HEK293 (cell line): ENCODE results near the gene LRRC26.
A peak's percentile ranks its signal among the peaks of the same experiment; 100 is the strongest.

Source experiments
- CTCF ChIA-PET: fragments of 350-600 bp; formaldehyde crosslinking; extraction: SDS; loops from one replicate; lab custom pipeline; 2021; ENCODE audit warnings: antibody characterized with exemption; lab: Yijun Ruan, JAX
- POLR2A ChIA-PET: fragments of 300-600 bp; formaldehyde crosslinking; extraction: SDS; loops from one replicate; lab custom pipeline; 2020; ENCODE audit warnings: antibody characterized with exemption, inconsistent platforms; lab: Yijun Ruan, JAX
- H3K27ac ChIP-seq: fragments of 200-500 bp; sonication (Bioruptor generic); 2 replicates; pipeline ENCODE4 v1.5.1; 2014; ENCODE audit warnings: low read depth, low read length, control low read depth, inconsistent platforms; ENCODE audit errors: extremely low read depth
- H3K36me3 ChIP-seq, 2 experiments: fragments of 200-500 bp in 1 of 2; sonication (Bioruptor generic) in 1 of 2; 1 replicate in 1 of 2; 2 replicates in 1 of 2; pipeline ENCODE4 v1.5.1; 2014 to 2017; ENCODE audit warnings: inconsistent platforms in 2 of 2, low read length in 2 of 2; ENCODE audit not compliant: control insufficient read depth in 2 of 2, insufficient read depth in 1 of 2
- H3K4me1 ChIP-seq: fragments of 200-500 bp; sonication (Bioruptor generic); 2 replicates; pipeline ENCODE4 v1.5.1; 2014; ENCODE audit warnings: mild to moderate bottlenecking, low read length, inconsistent platforms; ENCODE audit not compliant: control insufficient read depth, insufficient read depth
- H3K4me3 ChIP-seq: 2 replicates; pipeline ENCODE4 v1.5.1; 2011; ENCODE audit warnings: low read depth, mild to moderate bottlenecking, control low read depth, low read length, moderate library complexity
- H3K9me3 ChIP-seq: fragments of 200-500 bp; sonication (Bioruptor generic); 2 replicates; pipeline ENCODE4 v1.5.1; 2014; ENCODE audit warnings: low read depth, low read length, inconsistent platforms; ENCODE audit not compliant: control insufficient read depth, insufficient read depth
- GLI4 ChIP-seq: fragments of 450-650 bp; formaldehyde crosslinking; IDR thresholded peaks from 2 replicates; pipeline ENCODE4 v1.5.1; 2016; ENCODE audit warnings: missing biosample characterization, missing genetic modification characterization
- GLIS2 ChIP-seq: fragments of 450-650 bp; formaldehyde crosslinking; IDR thresholded peaks from 2 replicates; pipeline ENCODE4 v1.5.1; 2016; ENCODE audit warnings: missing biosample characterization, missing genetic modification characterization
- HOXD13 ChIP-seq: sonication (generic); formaldehyde crosslinking; IDR thresholded peaks from 2 replicates; pipeline ENCODE4 v1.8.0; 2022; ENCODE audit warnings: missing genetic modification reagents, borderline replicate concordance
- KLF1 ChIP-seq: fragments of 450-650 bp; formaldehyde crosslinking; IDR thresholded peaks from 2 replicates; pipeline ENCODE4 v1.5.1; 2016; ENCODE audit warnings: missing biosample characterization, missing genetic modification characterization
- MEIS1 ChIP-seq: sonication (generic); formaldehyde crosslinking; IDR thresholded peaks from 2 replicates; pipeline ENCODE4 v1.8.1; 2022; ENCODE audit warnings: missing genetic modification reagents, mild to moderate bottlenecking, borderline replicate concordance
- OVOL3 ChIP-seq: fragments of 450-650 bp; formaldehyde crosslinking; IDR thresholded peaks from 2 replicates; pipeline ENCODE4 v1.5.1; 2016; ENCODE audit warnings: missing biosample characterization, missing genetic modification characterization
- PRDM10 ChIP-seq: fragments of 450-650 bp; formaldehyde crosslinking; IDR thresholded peaks from 2 replicates; pipeline ENCODE4 v1.5.1; 2016; ENCODE audit warnings: missing biosample characterization, missing genetic modification characterization
- TSHZ1 ChIP-seq: fragments of 450-650 bp; formaldehyde crosslinking; IDR thresholded peaks from 2 replicates; pipeline ENCODE4 v1.5.1; 2016; ENCODE audit warnings: missing biosample characterization, missing genetic modification characterization, borderline replicate concordance
- YY2 ChIP-seq: fragments of 450-650 bp; formaldehyde crosslinking; IDR thresholded peaks from 2 replicates; pipeline ENCODE4 v1.5.1; 2016; ENCODE audit warnings: missing biosample characterization, missing genetic modification characterization
- ZBTB8A ChIP-seq: fragments of 450-650 bp; formaldehyde crosslinking; IDR thresholded peaks from 2 replicates; pipeline ENCODE4 v1.5.1; 2016; ENCODE audit warnings: missing biosample characterization, missing genetic modification characterization
- ZFP3 ChIP-seq: fragments of 450-650 bp; formaldehyde crosslinking; IDR thresholded peaks from 2 replicates; pipeline ENCODE4 v1.5.1; 2016; ENCODE audit warnings: low read depth, missing biosample characterization, missing genetic modification characterization
- ZFP37 ChIP-seq: fragments of 450-650 bp; formaldehyde crosslinking; IDR thresholded peaks from 2 replicates; pipeline ENCODE4 v1.5.1; 2016; ENCODE audit warnings: missing biosample characterization, missing genetic modification characterization
- ZNF10 ChIP-seq: fragments of 450-650 bp; formaldehyde crosslinking; IDR thresholded peaks from 2 replicates; pipeline ENCODE4 v1.5.1; 2017; ENCODE audit warnings: missing biosample characterization, missing genetic modification characterization
- ZNF148 ChIP-seq: fragments of 450-650 bp; formaldehyde crosslinking; IDR thresholded peaks from 2 replicates; pipeline ENCODE4 v1.5.0; 2017; ENCODE audit warnings: missing biosample characterization, missing genetic modification characterization, borderline replicate concordance
- ZNF292 ChIP-seq: fragments of 450-650 bp; formaldehyde crosslinking; IDR thresholded peaks from 2 replicates; pipeline ENCODE4 v1.5.1; 2016; ENCODE audit warnings: low read depth, missing biosample characterization, missing genetic modification characterization, borderline replicate concordance
- ZNF37A ChIP-seq: fragments of 450-650 bp; IDR thresholded peaks from 2 replicates; pipeline ENCODE4 v1.5.1; 2018; ENCODE audit warnings: missing biosample characterization, missing genetic modification characterization
- ZNF404 ChIP-seq: fragments of 450-650 bp; formaldehyde crosslinking; IDR thresholded peaks from 2 replicates; pipeline ENCODE4 v1.5.1; 2017; ENCODE audit warnings: missing biosample characterization, missing genetic modification characterization
- ZNF416 ChIP-seq: fragments of 450-650 bp; formaldehyde crosslinking; IDR thresholded peaks from 2 replicates; pipeline ENCODE4 v1.5.1; 2016; ENCODE audit warnings: missing biosample characterization, missing genetic modification characterization
- ZNF426 ChIP-seq: fragments of 450-650 bp; formaldehyde crosslinking; IDR thresholded peaks from 2 replicates; pipeline ENCODE4 v1.5.1; 2017; ENCODE audit warnings: missing biosample characterization, missing genetic modification characterization, mild to moderate bottlenecking, inconsistent platforms, moderate library complexity
- ZNF544 ChIP-seq: fragments of 450-650 bp; formaldehyde crosslinking; IDR thresholded peaks from 2 replicates; pipeline ENCODE4 v1.5.0; 2017; ENCODE audit warnings: missing biosample characterization, missing genetic modification characterization
- ZNF558 ChIP-seq: fragments of 450-650 bp; formaldehyde crosslinking; IDR thresholded peaks from 2 replicates; pipeline ENCODE4 v1.5.1; 2016; ENCODE audit warnings: missing biosample characterization, missing genetic modification characterization
- ZNF580 ChIP-seq: fragments of 450-650 bp; formaldehyde crosslinking; IDR thresholded peaks from 2 replicates; pipeline ENCODE4 v1.5.1; 2016; ENCODE audit warnings: missing biosample characterization, missing genetic modification characterization
- ZNF596 ChIP-seq: fragments of 450-650 bp; IDR thresholded peaks from 2 replicates; pipeline ENCODE4 v1.5.0; 2018; ENCODE audit warnings: missing biosample characterization, mild to moderate bottlenecking, missing genetic modification characterization, moderate library complexity
- ZNF600 ChIP-seq: fragments of 450-650 bp; formaldehyde crosslinking; IDR thresholded peaks from 2 replicates; pipeline ENCODE4 v1.5.1; 2016; ENCODE audit warnings: missing biosample characterization, missing genetic modification characterization
- ZNF621 ChIP-seq: fragments of 450-650 bp; formaldehyde crosslinking; IDR thresholded peaks from 2 replicates; pipeline ENCODE4 v1.5.1; 2017; ENCODE audit warnings: missing biosample characterization, missing genetic modification characterization
- ZNF626 ChIP-seq: fragments of 450-650 bp; sonication (Bioruptor Pico); formaldehyde crosslinking; IDR thresholded peaks from 2 replicates; pipeline ENCODE4 v1.5.1; 2018; ENCODE audit warnings: missing biosample characterization, missing genetic modification characterization, inconsistent platforms
- ZNF707 ChIP-seq: fragments of 450-650 bp; formaldehyde crosslinking; IDR thresholded peaks from 2 replicates; pipeline ENCODE4 v1.5.1; 2016; ENCODE audit warnings: missing biosample characterization, missing genetic modification characterization
- ZSCAN16 ChIP-seq: fragments of 450-650 bp; formaldehyde crosslinking; IDR thresholded peaks from 2 replicates; pipeline ENCODE4 v1.5.1; 2016; ENCODE audit warnings: missing biosample characterization, missing genetic modification characterization

Gene LRRC26

GRCh38 chr9:137217276-137218211 is 47.7 kb upstream of the LRRC26 start:
- Histone ChIP-seq H3K4me3 (no peak overlapping the region), H3K9me3 (no peaks in the 10 kb centered on the region), H3K27ac (no peak overlapping the region), H3K4me1 (no peaks in the 10 kb centered on the region; the same call in 1 of the 2 replicates), H3K36me3 (peaks cover 0 to 70% of the 10 kb centered on the region in 2 experiments; a peak in 1 of 3 replicates)
- POLR2A ChIA-PET, result interaction anchor here (0.6 to 17.2 kb wide), 9 partner anchors 9 to 186 kb away, joined by 3 to 304 read pairs (median 8); partner anchors contain the start of genes FUT7, NDOR1, TMEM203 and TPRN
- CTCF ChIA-PET, result interaction anchor here (1.0 to 1.1 kb wide), 4 partner anchors 17 to 188 kb away, joined by 3 to 4 read pairs (median 3); no protein-coding TSS in a partner anchor
- no peak for TF ChIP-seq ZNF707
- TF ChIP-seq ZNF148 (tag by site-specific recombination), result no peak
- TF ChIP-seq ZNF596, result no peak
- TF ChIP-seq ZNF37A, result no peak
- TF ChIP-seq ZNF544, result no peak
- no peak for TF ChIP-seq ZNF404 (tag by site-specific recombination)
- TF ChIP-seq PRDM10, result peak; percentile 61; the same call in 1 of the 2 replicates
- TF ChIP-seq ZNF558 (tag by site-specific recombination), result no peak
- TF ChIP-seq OVOL3, result no peak
- no peak for TF ChIP-seq ZNF416 (tag by site-specific recombination)
- no peak for TF ChIP-seq ZFP37 (tag by site-specific recombination)
- peak; percentile 91 for TF ChIP-seq ZNF600 (tag by site-specific recombination)
- no peak for TF ChIP-seq YY2
- TF ChIP-seq ZNF580 (tag by site-specific recombination), result no peak
- no peak for TF ChIP-seq GLI4 (tag by site-specific recombination)
- TF ChIP-seq KLF1 (tag by site-specific recombination), result peak; percentile 89
- no peak for TF ChIP-seq TSHZ1 (tag by site-specific recombination)
- no peak for TF ChIP-seq ZNF10
- TF ChIP-seq GLIS2 (tag by site-specific recombination), result peak; percentile 66; the same call in 1 of the 2 replicates
- no peak for TF ChIP-seq ZNF292 (tag by site-specific recombination)
- TF ChIP-seq ZNF426, result no peak
- no peak for TF ChIP-seq ZSCAN16 (tag by site-specific recombination)
- TF ChIP-seq HOXD13, result no peak
- TF ChIP-seq ZNF621 (tag by site-specific recombination), result no peak
- TF ChIP-seq ZFP3 (tag by site-specific recombination), result no peak
- no peak; the same call in 1 of the 2 replicates for TF ChIP-seq ZBTB8A
- no peak for TF ChIP-seq MEIS1
- no peak for TF ChIP-seq ZNF626 (tag by site-specific recombination)
